ENCODE data around the gene CBX3. TPM values are rescaled to one million over a fixed set of nuclear protein-coding genes. Genes with fewer than 3 reads are reported as not detected.
A peak's percentile ranks its signal among the peaks of the same experiment; 100 is the strongest.
"Not testable (repeated sequence)": the region's sequence is repeated elsewhere in the genome, so short reads cannot be mapped to it uniquely, and the experiment has no call there.

Gene CBX3
- total RNA-seq, 1 donor from 2014 or later, result 146 TPM

- Mint-ChIP-seq H3K36me3 (ENCODE audit: low read depth, unreplicated experiment) (peaks cover 84% of the 10 kb centered on the region), H3K4me1 (ENCODE audit: unreplicated experiment) (peaks cover 57% of the 10 kb centered on the region), H3K27me3 (ENCODE audit: unreplicated experiment) (peaks cover 13% of the 10 kb centered on the region), H3K27ac (ENCODE audit: unreplicated experiment) (peak overlapping the region; percentile 87), H3K9me3 (ENCODE audit: unreplicated experiment) (no peaks in the 10 kb centered on the region), H3K4me3 (ENCODE audit: unreplicated experiment) (peak overlapping the region; percentile 84)
- no peak for DNase-seq (ENCODE audit: low spot score)
- TF ChIP-seq CTCF (IDR thresholded peaks at IDR 0.05; ENCODE audit: unreplicated experiment), result no peak
Observed at GRCh38 chr7:26192485-26193087, 9.0 kb upstream of the CBX3 start.

- Mint-ChIP-seq H3K4me3 (ENCODE audit: unreplicated experiment) (peak overlapping the region; percentile 84), H3K27ac (ENCODE audit: unreplicated experiment) (peak overlapping the region; percentile 78), H3K4me1 (ENCODE audit: unreplicated experiment) (peaks cover 60% of the 10 kb centered on the region), H3K36me3 (ENCODE audit: low read depth, unreplicated experiment) (peaks cover 88% of the 10 kb centered on the region), H3K9me3 (ENCODE audit: unreplicated experiment) (no peaks in the 10 kb centered on the region), H3K27me3 (ENCODE audit: unreplicated experiment) (peaks cover 13% of the 10 kb centered on the region)
- TF ChIP-seq CTCF (IDR thresholded peaks at IDR 0.05; ENCODE audit: unreplicated experiment), result no peak
- no peak for DNase-seq (ENCODE audit: low spot score)
Observed at GRCh38 chr7:26193432-26194207, 7.9 kb upstream of the CBX3 start.

GRCh38 chr7:26194764-26195163 is 6.8 kb upstream of the CBX3 start:
- peaks cover 67% of the 10 kb centered on the region for H3K4me1 Mint-ChIP-seq (ENCODE audit: unreplicated experiment)
- peaks cover 88% of the 10 kb centered on the region for H3K36me3 Mint-ChIP-seq (ENCODE audit: low read depth, unreplicated experiment)
- peaks cover 22% of the 10 kb centered on the region for H3K27me3 Mint-ChIP-seq (ENCODE audit: unreplicated experiment)
- not testable (repeated sequence) for DNase-seq (ENCODE audit: low spot score); H3K9me3 Mint-ChIP-seq (ENCODE audit: unreplicated experiment); H3K27ac Mint-ChIP-seq (ENCODE audit: unreplicated experiment)
- H3K4me3 Mint-ChIP-seq (ENCODE audit: unreplicated experiment), result peak overlapping the region; percentile 84

GRCh38 chr7:26195182-26195581 is 6.4 kb upstream of the CBX3 start:
- H3K4me1 Mint-ChIP-seq (ENCODE audit: unreplicated experiment), result peaks cover 69% of the 10 kb centered on the region
- H3K4me3 Mint-ChIP-seq (ENCODE audit: unreplicated experiment), result peak overlapping the region; percentile 91
- peak overlapping the region; percentile 45 for H3K27ac Mint-ChIP-seq (ENCODE audit: unreplicated experiment)

More at GRCh38 chr7:26195182-26195581, 6.4 kb upstream of the CBX3 start:
- DNase-seq (ENCODE audit: low spot score), result no peak
- Mint-ChIP-seq H3K36me3 (ENCODE audit: low read depth, unreplicated experiment) (peaks cover 88% of the 10 kb centered on the region), H3K9me3 (ENCODE audit: unreplicated experiment) (no peaks in the 10 kb centered on the region), H3K27me3 (ENCODE audit: unreplicated experiment) (peaks cover 26% of the 10 kb centered on the region)
- no peak for TF ChIP-seq CTCF (IDR thresholded peaks at IDR 0.05; ENCODE audit: unreplicated experiment)
